H1 (cell line): ENCODE measurements around the gene ASB14. TPM values are rescaled to one million over a fixed set of nuclear protein-coding genes. Genes with fewer than 3 reads are reported as not detected.
"Not testable (repeated sequence)": the region's sequence is repeated elsewhere in the genome, so short reads cannot be mapped to it uniquely, and the experiment has no call there.

ENCODE experiments used
- CTCF ChIA-PET: fragments of 300-600 bp; sonication (Branson Sonifier 250); formaldehyde crosslinking; loops from one replicate; lab custom pipeline; 2021; ENCODE audit not compliant: partially characterized antibody; lab: Charles Lee
- POLR2A ChIA-PET: fragments of 300-600 bp; sonication (Branson Sonifier 250); formaldehyde crosslinking; loops from one replicate; lab custom pipeline; 2021; ENCODE audit warnings: inconsistent platforms; ENCODE audit not compliant: partially characterized antibody; lab: Charles Lee
- DNase-seq, 2 experiments: peaks; one replicate each; pipeline versions ENCODE4 v3.0.0 to v3.0.0-alpha.2; 2010 to 2022; ENCODE audit warnings: low spot score in 2 of 2, low read depth in 1 of 2, mixed read lengths in 1 of 2
- FAIRE-seq: peaks from 2 replicates; lab custom pipeline; 2011; peaks lifted over from hg19 to GRCh38; lab: Jason Lieb, UNC
- H2AFZ ChIP-seq: 2 replicates; pipeline ENCODE4 v1.8.1; 2012; ENCODE audit warnings: low read length, inconsistent platforms
- H2AK5ac ChIP-seq: 2 replicates; pipeline ENCODE4 v1.6.1; 2013; ENCODE audit warnings: low read depth, low read length
- H2BK120ac ChIP-seq: replicated peaks from 2 replicates; pipeline ENCODE3; 2013; ENCODE audit warnings: low read depth, low read length, inconsistent platforms
- H2BK12ac ChIP-seq: 2 replicates; pipeline ENCODE4 v1.6.1; 2013; ENCODE audit warnings: low read depth, low read length
- H2BK15ac ChIP-seq: 2 replicates; pipeline ENCODE4 v1.6.1; 2013; ENCODE audit warnings: low read length
- H2BK20ac ChIP-seq: 2 replicates; pipeline ENCODE4 v1.6.1; 2013; ENCODE audit warnings: low read length
- H2BK5ac ChIP-seq: 2 replicates; pipeline ENCODE4 v1.6.1; 2013; ENCODE audit warnings: low read depth, low read length
- H3K14ac ChIP-seq: 2 replicates; pipeline ENCODE4 v1.6.1; 2013; ENCODE audit warnings: inconsistent platforms; ENCODE audit not compliant: insufficient read length
- H3K18ac ChIP-seq: 2 replicates; pipeline ENCODE4 v1.6.1; 2013; ENCODE audit warnings: low read length; ENCODE audit errors: extremely low read depth
- H3K23ac ChIP-seq: 2 replicates; pipeline ENCODE4 v1.6.1; 2013; ENCODE audit warnings: inconsistent platforms; ENCODE audit not compliant: insufficient read length
- H3K23me2 ChIP-seq: 2 replicates; pipeline ENCODE4 v1.6.1; 2013; ENCODE audit warnings: low read depth, low read length
- H3K27ac ChIP-seq: 2 replicates; pipeline ENCODE4 v1.6.1; 2011; ENCODE audit warnings: low read depth, low read length, inconsistent platforms
- H3K27me3 ChIP-seq, 4 experiments: replicated peaks in 1 of 4; 1 replicate in 1 of 4; 2 replicates in 3 of 4; pipeline versions ENCODE4 v1.6.1 to v1.8.1; 2011 to 2013; ENCODE audit warnings: low read length in 3 of 4, mild to moderate bottlenecking in 3 of 4, inconsistent platforms in 2 of 4, mixed read lengths in 2 of 4, moderate library complexity in 1 of 4; ENCODE audit not compliant: control insufficient read depth in 3 of 4, insufficient read depth in 3 of 4; ENCODE audit errors: extremely low read depth in 1 of 4
- H3K36me3 ChIP-seq, 4 experiments: 2 replicates each; pipeline versions ENCODE4 v1.6.1 to v1.8.1; 2011 to 2013; ENCODE audit warnings: mild to moderate bottlenecking in 4 of 4, low read length in 3 of 4, moderate library complexity in 2 of 4, control low read depth in 1 of 4, inconsistent platforms in 1 of 4; ENCODE audit not compliant: insufficient read depth in 4 of 4, control insufficient read depth in 2 of 4
- H3K4ac ChIP-seq: replicated peaks from 2 replicates; pipeline ENCODE3; 2013; ENCODE audit warnings: low read length, low read depth, mixed read lengths, inconsistent platforms; ENCODE audit not compliant: insufficient read length
- H3K4me1 ChIP-seq, 4 experiments: replicated peaks in 1 of 4; 1 replicate in 1 of 4; 2 replicates in 3 of 4; pipeline versions ENCODE4 v1.6.1 to v1.8.1; 2011 to 2013; ENCODE audit warnings: low read length in 3 of 4, inconsistent platforms in 2 of 4, mixed read lengths in 1 of 4; ENCODE audit not compliant: insufficient read depth in 4 of 4, control insufficient read depth in 3 of 4
- H3K4me2 ChIP-seq, 2 experiments: 2 replicates each; pipeline versions ENCODE4 v1.6.1 to v1.8.1; 2011 to 2013; ENCODE audit warnings: low read depth in 2 of 2, low read length in 2 of 2, control low read depth in 1 of 2, inconsistent platforms in 1 of 2, mild to moderate bottlenecking in 1 of 2; ENCODE audit not compliant: insufficient read depth in 1 of 2
- H3K4me3 ChIP-seq, 4 experiments: fragments of 200-600, 300-600 bp in 1 of 4; sonication (generic), shearing (Covaris generic), sonication (Bioruptor Twin) in 1 of 4; 2 replicates each; pipeline versions ENCODE4 v1.5.1 to v1.8.1; 2011 to 2016; ENCODE audit warnings: low read length in 4 of 4, low read depth in 3 of 4, control low read depth in 2 of 4, inconsistent platforms in 2 of 4, mild to moderate bottlenecking in 2 of 4, mixed read lengths in 1 of 4, moderate library complexity in 1 of 4; ENCODE audit not compliant: insufficient read depth in 2 of 4; ENCODE audit errors: extremely low read depth in 1 of 4
- H3K56ac ChIP-seq: replicated peaks from 2 replicates; pipeline ENCODE3; 2013; ENCODE audit warnings: low read depth, mild to moderate bottlenecking, mixed read lengths, low read length, inconsistent platforms; ENCODE audit not compliant: insufficient read length
- H3K79me1 ChIP-seq: 2 replicates; pipeline ENCODE4 v1.6.1; 2013; ENCODE audit warnings: low read depth, low read length, control low read depth
- H3K79me2 ChIP-seq, 2 experiments: 2 replicates each; pipeline versions ENCODE4 v1.6.1 to v1.8.1; 2012 to 2013; ENCODE audit warnings: low read length in 2 of 2, mild to moderate bottlenecking in 2 of 2, inconsistent platforms in 1 of 2; ENCODE audit not compliant: insufficient read depth in 2 of 2, control insufficient read depth in 1 of 2
- H3K9ac ChIP-seq, 4 experiments: replicated peaks in 1 of 4; 1 replicate in 1 of 4; 2 replicates in 3 of 4; pipeline versions ENCODE4 v1.6.1 to v1.8.1; 2011 to 2013; ENCODE audit warnings: low read depth in 3 of 4, low read length in 3 of 4, control low read depth in 2 of 4, mild to moderate bottlenecking in 2 of 4, moderate library complexity in 2 of 4, inconsistent platforms in 1 of 4; ENCODE audit errors: extremely low read depth in 1 of 4
- H3K9me3 ChIP-seq, 2 experiments: 2 replicates each; pipeline versions ENCODE4 v1.6.1 to v1.8.1; 2012 to 2013; ENCODE audit warnings: mild to moderate bottlenecking in 2 of 2, moderate library complexity in 2 of 2, control low read depth in 1 of 2, inconsistent platforms in 1 of 2, low read depth in 1 of 2, low read length in 1 of 2, mixed read lengths in 1 of 2; ENCODE audit not compliant: insufficient read depth in 2 of 2
- H4K20me1 ChIP-seq, 2 experiments: replicated peaks in 1 of 2; 2 replicates each; pipeline versions ENCODE3 to v1.8.1; 2011 to 2013; ENCODE audit warnings: inconsistent platforms in 2 of 2, low read length in 2 of 2, mild to moderate bottlenecking in 1 of 2; ENCODE audit not compliant: insufficient read depth in 2 of 2, control insufficient read depth in 1 of 2
- H4K5ac ChIP-seq: 2 replicates; pipeline ENCODE4 v1.6.1; 2013; ENCODE audit warnings: low read length, low read depth, mixed read lengths, inconsistent platforms; ENCODE audit not compliant: insufficient read length
- H4K8ac ChIP-seq: 2 replicates; pipeline ENCODE4 v1.8.0; 2013; ENCODE audit warnings: mild to moderate bottlenecking, moderate library complexity, low read length, inconsistent platforms; ENCODE audit not compliant: insufficient read depth; ENCODE audit errors: extremely low read depth
- H4K91ac ChIP-seq: replicated peaks from 2 replicates; pipeline ENCODE3; 2013; ENCODE audit warnings: low read length, mixed read lengths, inconsistent platforms; ENCODE audit not compliant: insufficient read length
- WGBS, 2 experiments: shearing (Covaris generic) in 1 of 2; methylation state at CpG; one replicate each; pipeline versions ENCODE4 v1.1.6 to v1.1.7; 2013 to 2015; ENCODE audit warnings: low lambda C conversion rate in 2 of 2, mixed read lengths in 2 of 2, inconsistent platforms in 1 of 2, low coverage in 1 of 2, missing lambda C conversion rate in 1 of 2; ENCODE audit not compliant: insufficient replicate concordance in 2 of 2, insufficient coverage in 1 of 2, insufficient read length in 1 of 2; ENCODE audit errors: extremely low coverage in 1 of 2, missing lambda C conversion rate in 1 of 2; 5-methylcytosine and 5-hydroxymethylcytosine counted together
- polyA plus RNA-seq, 7 experiments: library from polyadenylated mRNA; depleted of rRNA in 3 of 7; stranded (reverse) in 5 of 7; unstranded in 2 of 7; fragments of >200 nt in 5 of 7; fragments of 200-250 nt in 2 of 7; gene quantifications; 1 replicate in 5 of 7; 2 replicates in 1 of 7; 4 replicates in 1 of 7; pipeline versions ENCODE4 v1.2.1 to v1.2.3, GENCODE V29; 2011 to 2013; ENCODE audit warnings: missing spikeins in 2 of 7, mixed read lengths in 2 of 7
- total RNA-seq: library from RNA; stranded (reverse); fragmentation: NEBNext Ultra II Directional; extraction: Animal tissue kit (Norgen Biotek cat#: 25700); gene quantifications from 2 replicates; pipeline ENCODE4 v1.2.1, GENCODE V29; 2021

The ASB14 gene
- total and polyA plus RNA-seq, 2 of the 8 experiments (the other 6 are each of a cell fraction or from before 2014, with no cell fraction given) = not detected

GRCh38 chr3:57338272-57339070, 46.0 kb upstream of the ASB14 start:
- H3K14ac ChIP-seq, H3K79me1 ChIP-seq, H2BK15ac ChIP-seq, H2BK20ac ChIP-seq, CTCF ChIA-PET, H2AK5ac ChIP-seq, POLR2A ChIA-PET, H4K20me1 ChIP-seq, H3K4me1 ChIP-seq, DNase-seq, H3K4me2 ChIP-seq, H3K79me2 ChIP-seq, H3K23me2 ChIP-seq, H4K8ac ChIP-seq, H2BK5ac ChIP-seq, FAIRE-seq, H4K91ac ChIP-seq, H3K27ac ChIP-seq, H3K23ac ChIP-seq, H2AFZ ChIP-seq, H3K4ac ChIP-seq, H2BK12ac ChIP-seq, H3K56ac ChIP-seq, H4K5ac ChIP-seq, H3K36me3 ChIP-seq, H3K27me3 ChIP-seq, H3K4me3 ChIP-seq, H3K18ac ChIP-seq, H2BK120ac ChIP-seq, H3K9ac ChIP-seq: not testable (repeated sequence)
- 97% methylated on average over 26 of the region's 40 CpGs; no CpG with 5 or more reads in 1 of the 2 experiments for WGBS, 2 experiments
- H3K9me3 ChIP-seq = peaks cover 0 to 10% of the 10 kb centered on the region in 2 experiments; a peak in 2 of 4 replicates
